Astrocyte (in vitro differentiated cells and primary cell): ENCODE data around the gene PTPA.

Experiments
- CTCF ChIP-seq: IDR thresholded peaks from 2 replicates; pipeline ENCODE4 v1.5.1; 2011; ENCODE audit warnings: low read depth, mild to moderate bottlenecking, inconsistent platforms, low read length, moderate library complexity; ENCODE audit not compliant: insufficient read depth
- EZH2 ChIP-seq: IDR thresholded peaks from 2 replicates; pipeline ENCODE4 v1.6.1; 2012; ENCODE audit warnings: mild to moderate bottlenecking, low read length, inconsistent platforms; ENCODE audit not compliant: insufficient read depth

- TF ChIP-seq CTCF: no peak
- no peak for TF ChIP-seq EZH2
Measured at GRCh38 chr9:129162497-129163197, 51.4 kb downstream of the PTPA start.
